Mucosa of descending colon (tissue), 3 donors: ENCODE data around the gene DPYSL4. TPM values are rescaled to one million over a fixed set of nuclear protein-coding genes. Genes with fewer than 3 reads are reported as not detected.

ENCODE experiments used
- ATAC-seq: fragments of 200-7000 bp; cut with Tn5 transposase; one replicate; pipeline ENCODE4 v1.9.1; 2020; ENCODE audit warnings: mild to moderate bottlenecking, moderate library complexity
- DNase-seq, 3 donors: peaks; one replicate each; pipeline ENCODE4 v3.0.0-alpha.2; 2020
- H3K36me3 ChIP-seq: fragments of 200-600 bp; one replicate; pipeline ENCODE4 v1.8.0; 2021; ENCODE audit warnings: low read depth, mild to moderate bottlenecking
- H3K4me1 ChIP-seq: fragments of 200-600 bp; one replicate; pipeline ENCODE4 v1.8.0; 2021; ENCODE audit warnings: low read depth, mild to moderate bottlenecking
- H3K4me3 ChIP-seq: fragments of 200-600 bp; one replicate; pipeline ENCODE4 v1.8.0; 2021; ENCODE audit warnings: mild to moderate bottlenecking
- H3K9me3 ChIP-seq: fragments of 200-600 bp; one replicate; pipeline ENCODE4 v1.8.0; 2021; ENCODE audit warnings: mild to moderate bottlenecking
- CTCF ChIP-seq: fragments of 200-600 bp; IDR thresholded peaks from one replicate; pipeline ENCODE4 v1.8.0; 2022; ENCODE audit warnings: antibody characterized with exemption, mild to moderate bottlenecking
- intact Hi-C, 2 donors: fragments of 100-400 bp; cut with DNase I in 1 of 2; cut with micrococcal nuclease in 1 of 2; formaldehyde crosslinking; loops; one replicate each; pipeline versions ENCODE4 v1.11.0 to v1.11.1; 2022; cut with DNase I, micrococcal nuclease
- total RNA-seq, 3 donors: library from RNA; stranded (reverse); fragmentation: NEBNext Ultra II Directional in 2 of 3; extraction: Animal tissue kit (Norgen Biotek cat#: 25700) in 2 of 3; gene quantifications; one replicate each; pipeline versions ENCODE4 v1.2.1 to v1.2.4, GENCODE V29; 2021 to 2023
- donor health status: DM: no; HTN: no; CAD: no; lungs with moderate emphysema.
- donor health status: DM: no; HTN: no; CAD: no.
- donor health status: DM: no; HTN: yes; CAD: no.

DPYSL4 gene
- total RNA-seq, 3 donors from 2014 or later = 0.46 to 1.3 (median 0.55) TPM

GRCh38 chr10:132248455-132249225 lies 61.9 kb downstream of the DPYSL4 start:
- H3K4me1 ChIP-seq = peaks cover 6% of the 10 kb centered on the region
- DNase-seq (peak; percentile 59 to 84 (median 76)), ATAC-seq (peak; percentile 95)
- intact Hi-C loops = no loop called here
- no peaks in the 10 kb centered on the region for H3K36me3 ChIP-seq
- no peak overlapping the region for H3K4me3 ChIP-seq
- no peak for TF ChIP-seq CTCF
- H3K9me3 ChIP-seq = no peaks in the 10 kb centered on the region

- H3K4me3 ChIP-seq = no peak overlapping the region
- intact Hi-C loops = no loop called here
- ATAC-seq (no peak), DNase-seq (no peak)
- H3K36me3 ChIP-seq = no peaks in the 10 kb centered on the region
- TF ChIP-seq CTCF = no peak
- peaks cover 6% of the 10 kb centered on the region for H3K4me1 ChIP-seq
- no peaks in the 10 kb centered on the region for H3K9me3 ChIP-seq
These were observed 62.5 kb downstream of the DPYSL4 start for GRCh38 chr10:132249226-132249724.

- intact Hi-C loops = no loop called here
- ATAC-seq = no peak
- DNase-seq = no peak
- peaks cover 6% of the 10 kb centered on the region for H3K4me1 ChIP-seq
- no peaks in the 10 kb centered on the region for H3K36me3 ChIP-seq
- H3K4me3 ChIP-seq = no peak overlapping the region
- no peaks in the 10 kb centered on the region for H3K9me3 ChIP-seq
- TF ChIP-seq CTCF = no peak
These were observed 63.2 kb downstream of the DPYSL4 start for GRCh38 chr10:132249824-132250375.

GRCh38 chr10:132250481-132251475 lies 64.0 kb downstream of the DPYSL4 start:
- TF ChIP-seq CTCF = no peak
- intact Hi-C loops = no loop called here
- H3K36me3 ChIP-seq = no peaks in the 10 kb centered on the region
- H3K4me3 ChIP-seq = no peak overlapping the region
- H3K9me3 ChIP-seq = no peaks in the 10 kb centered on the region
- peaks cover 6% of the 10 kb centered on the region for H3K4me1 ChIP-seq
- no peak for DNase-seq
- ATAC-seq = no peak

- intact Hi-C loops = no loop called here
- DNase-seq = no peak
These were observed 65.2 kb downstream of the DPYSL4 start for GRCh38 chr10:132251928-132252327.

More at GRCh38 chr10:132251928-132252327, 65.2 kb downstream of the DPYSL4 start:
- ATAC-seq = no peak
- no peak for TF ChIP-seq CTCF
- Histone ChIP-seq H3K4me3 (no peak overlapping the region), H3K9me3 (no peaks in the 10 kb centered on the region), H3K36me3 (no peaks in the 10 kb centered on the region), H3K4me1 (peaks cover 6% of the 10 kb centered on the region)
